ENCODE measurements around the gene PDGFRA.
"Not testable (repeated sequence)": the region's sequence is repeated elsewhere in the genome, so short reads cannot be mapped to it uniquely, and the experiment has no call there.

The PDGFRA gene

DNA sequence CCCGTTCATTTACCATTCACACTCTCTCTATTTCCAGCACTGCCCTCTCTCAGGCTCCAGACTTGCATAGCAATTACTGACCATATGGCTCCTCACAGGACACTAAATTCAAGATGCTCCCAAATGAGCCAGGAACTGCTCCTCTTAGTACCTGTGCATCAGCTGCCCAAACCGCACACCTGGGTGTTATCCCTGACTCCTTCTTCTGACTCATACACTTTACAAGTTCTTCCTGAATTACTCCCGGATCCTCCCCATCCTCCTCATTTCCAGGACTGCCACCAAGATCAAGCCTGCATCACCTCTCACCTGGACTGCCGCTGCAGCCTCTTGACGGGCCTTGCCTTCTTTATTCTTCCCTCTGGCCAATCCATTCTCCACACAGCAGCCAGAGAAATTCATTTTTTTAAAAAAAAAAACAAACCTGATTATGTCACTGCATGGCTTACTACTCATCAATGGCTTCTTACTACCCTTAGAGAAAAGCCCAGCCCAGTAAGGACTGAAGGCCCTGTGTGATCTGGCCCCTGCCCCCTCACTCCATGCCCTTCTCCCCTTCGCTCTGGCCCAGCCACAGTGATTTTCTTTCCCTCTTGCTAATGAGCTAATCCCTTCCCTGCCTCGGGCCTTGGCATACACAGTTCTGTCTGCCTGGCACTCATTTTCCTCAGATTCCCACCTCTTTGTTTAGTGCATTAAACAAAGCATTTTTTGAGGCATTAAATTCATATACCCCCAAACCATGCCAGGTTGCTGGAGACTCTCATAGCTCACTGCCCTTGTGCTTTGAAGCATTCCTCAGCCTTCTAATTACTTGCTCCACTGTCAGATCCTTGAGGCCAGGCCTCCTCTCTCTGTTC is 92.0 kb downstream of the PDGFRA start:
- H3K4me1 Mint-ChIP-seq, result no peaks in the 10 kb centered on the region
- DNase-seq (ENCODE audit: low spot score in 2 of 2), result no peak
- H3K4me3 Mint-ChIP-seq, result no peak overlapping the region
- no peak overlapping the region for H3K27ac Mint-ChIP-seq (ENCODE audit: low read depth)
- no peaks in the 10 kb centered on the region for H3K9me3 Mint-ChIP-seq
- no peaks in the 10 kb centered on the region for H3K27me3 Mint-ChIP-seq
- ATAC-seq (replicated peaks; ENCODE audit: extremely low read depth, poor library complexity, severe bottlenecking), result no peak
- H3K36me3 Mint-ChIP-seq (ENCODE audit: insufficient read depth), result no peaks in the 10 kb centered on the region

DNA sequence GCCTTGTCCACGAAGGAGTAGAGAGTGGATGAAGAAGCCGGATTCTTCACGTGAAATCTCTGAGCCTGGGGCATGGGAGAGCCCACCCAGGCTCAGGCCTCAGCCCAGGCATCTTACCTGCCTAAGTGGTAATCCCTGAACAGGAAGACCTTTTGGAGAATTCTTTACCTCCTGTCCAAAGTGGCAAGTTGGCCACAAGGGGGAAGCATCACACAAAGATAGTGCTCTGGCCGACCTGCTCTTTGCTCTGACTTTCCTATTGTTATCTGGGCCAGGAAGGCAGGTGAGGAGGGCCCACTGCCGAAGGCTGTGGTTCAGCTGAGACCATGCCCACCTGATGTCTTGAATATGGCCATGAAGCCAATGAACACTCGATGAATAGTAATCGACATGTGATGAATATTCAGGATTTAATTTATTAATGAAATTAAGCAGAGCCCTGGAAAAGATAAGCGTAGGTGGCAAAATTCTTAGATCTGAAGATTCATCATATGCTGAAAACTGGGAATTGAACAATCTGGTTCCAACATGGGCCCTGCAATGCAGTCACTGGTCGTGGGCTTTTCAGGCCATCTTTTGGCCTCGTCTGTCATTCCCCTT is 93.8 kb downstream of the PDGFRA start:
- DNase-seq (ENCODE audit: low spot score in 2 of 2) (no peak), ATAC-seq (replicated peaks; ENCODE audit: extremely low read depth, poor library complexity, severe bottlenecking) (no peak)
- Mint-ChIP-seq H3K9me3 (no peaks in the 10 kb centered on the region), H3K36me3 (ENCODE audit: insufficient read depth) (no peaks in the 10 kb centered on the region), H3K27ac (ENCODE audit: low read depth) (no peak overlapping the region), H3K4me1 (no peaks in the 10 kb centered on the region), H3K4me3 (no peak overlapping the region), H3K27me3 (no peaks in the 10 kb centered on the region)

DNA sequence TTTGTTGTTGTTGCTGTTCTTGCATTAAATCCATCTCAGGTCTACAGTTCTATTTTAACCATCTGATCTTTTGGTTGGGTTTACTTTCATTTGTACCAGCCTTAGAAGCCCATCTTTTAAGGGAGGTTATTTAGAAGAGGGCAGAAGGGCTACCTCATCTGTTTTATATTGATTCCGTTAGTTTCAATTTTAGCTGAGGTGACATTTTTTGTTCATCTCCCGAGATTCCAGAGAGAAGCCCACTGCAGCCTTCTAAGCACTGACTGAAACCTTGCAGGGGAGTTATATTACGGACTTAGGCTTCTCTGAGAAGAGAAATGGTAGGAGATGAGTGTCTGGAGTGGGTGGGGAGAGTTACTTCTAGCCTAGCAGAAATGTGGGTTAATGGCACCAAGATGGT is 101.8 kb downstream of the PDGFRA start:
- Mint-ChIP-seq H3K9me3 (peaks cover 5% of the 10 kb centered on the region), H3K4me3 (no peak overlapping the region), H3K27me3 (no peaks in the 10 kb centered on the region), H3K36me3 (ENCODE audit: insufficient read depth) (no peaks in the 10 kb centered on the region), H3K4me1 (no peaks in the 10 kb centered on the region), H3K27ac (ENCODE audit: low read depth) (no peak overlapping the region)
- ATAC-seq (replicated peaks; ENCODE audit: extremely low read depth, poor library complexity, severe bottlenecking), result no peak
- DNase-seq (ENCODE audit: low spot score in 2 of 2), result no peak

DNA sequence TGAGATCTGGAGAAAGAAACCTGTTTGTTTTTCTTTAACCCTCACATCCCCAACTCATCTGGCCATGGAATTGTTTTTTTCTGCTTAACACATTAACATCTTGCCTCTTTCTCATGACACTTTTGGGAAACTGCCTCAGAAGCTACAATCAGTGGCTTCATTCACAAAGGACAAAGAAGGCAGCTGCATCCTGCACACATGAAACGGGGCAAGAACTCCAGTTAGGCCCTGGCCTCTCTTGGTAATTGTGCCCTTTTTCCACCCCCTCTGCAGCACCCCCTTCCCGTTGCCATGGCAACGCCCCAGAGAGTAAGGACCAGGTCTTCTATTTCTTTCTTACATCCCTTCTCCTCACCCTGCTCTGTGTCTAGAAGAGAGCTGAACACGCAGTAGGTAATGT is 103.4 kb downstream of the PDGFRA start:
- Mint-ChIP-seq H3K27me3 (peaks cover 2% of the 10 kb centered on the region), H3K4me1 (no peaks in the 10 kb centered on the region), H3K4me3 (no peak overlapping the region), H3K9me3 (peaks cover 5% of the 10 kb centered on the region), H3K36me3 (ENCODE audit: insufficient read depth) (no peaks in the 10 kb centered on the region), H3K27ac (ENCODE audit: low read depth) (no peak overlapping the region)
- DNase-seq (ENCODE audit: low spot score in 2 of 2) (no peak), ATAC-seq (replicated peaks; ENCODE audit: extremely low read depth, poor library complexity, severe bottlenecking) (no peak)

DNA sequence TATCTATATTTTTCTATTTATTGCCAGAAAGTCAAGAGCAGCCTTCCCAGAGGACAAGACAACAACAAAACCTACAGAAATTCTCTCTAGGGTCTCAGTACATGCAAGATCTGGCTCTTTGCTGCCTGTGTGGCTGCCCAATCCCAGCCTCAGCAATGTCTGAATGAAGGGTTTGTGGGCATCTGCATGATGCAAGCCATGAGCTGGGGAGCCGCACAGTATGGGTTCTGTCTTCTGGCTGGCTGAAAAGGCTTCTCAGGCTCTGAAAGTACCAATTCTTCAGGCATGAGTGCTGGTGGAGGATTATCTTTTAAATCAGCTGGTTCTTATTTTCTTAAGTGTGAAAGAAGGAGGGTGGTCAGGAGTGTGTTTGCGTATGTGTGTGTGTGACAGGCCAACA is 104.6 kb downstream of the PDGFRA start:
- ATAC-seq (replicated peaks; ENCODE audit: extremely low read depth, poor library complexity, severe bottlenecking) (no peak), DNase-seq (ENCODE audit: low spot score in 2 of 2) (no peak)
- Mint-ChIP-seq H3K27ac (ENCODE audit: low read depth) (no peak overlapping the region), H3K36me3 (ENCODE audit: insufficient read depth) (no peaks in the 10 kb centered on the region), H3K4me3 (no peak overlapping the region), H3K4me1 (no peaks in the 10 kb centered on the region), H3K9me3 (peaks cover 5% of the 10 kb centered on the region), H3K27me3 (peaks cover 13% of the 10 kb centered on the region)

DNA sequence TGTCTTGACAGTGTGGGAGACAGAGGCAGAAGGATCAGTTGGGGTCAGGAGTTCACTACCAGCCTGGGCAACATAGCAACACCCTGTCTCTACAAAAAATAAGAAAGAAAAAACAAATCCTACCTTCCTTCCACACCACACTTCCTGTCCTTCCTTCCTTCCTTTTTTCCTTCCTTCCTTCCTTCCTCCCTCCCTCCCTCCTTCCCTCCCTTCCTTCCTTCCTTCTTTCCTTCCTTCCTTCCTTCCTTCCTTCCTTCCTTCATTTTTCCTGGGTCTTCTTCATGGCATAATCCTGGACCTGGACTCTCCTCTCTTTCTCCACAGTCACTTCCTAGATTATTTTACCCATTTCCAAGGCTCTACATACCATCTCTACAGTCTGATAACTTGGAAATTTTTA is 105.7 kb downstream of the PDGFRA start:
- H3K27me3 Mint-ChIP-seq, result peaks cover 13% of the 10 kb centered on the region
- not testable (repeated sequence) for H3K4me1 Mint-ChIP-seq; H3K27ac Mint-ChIP-seq (ENCODE audit: low read depth); H3K4me3 Mint-ChIP-seq; H3K9me3 Mint-ChIP-seq; H3K36me3 Mint-ChIP-seq (ENCODE audit: insufficient read depth); DNase-seq (ENCODE audit: low spot score in 2 of 2); ATAC-seq (replicated peaks; ENCODE audit: extremely low read depth, poor library complexity, severe bottlenecking)

DNA sequence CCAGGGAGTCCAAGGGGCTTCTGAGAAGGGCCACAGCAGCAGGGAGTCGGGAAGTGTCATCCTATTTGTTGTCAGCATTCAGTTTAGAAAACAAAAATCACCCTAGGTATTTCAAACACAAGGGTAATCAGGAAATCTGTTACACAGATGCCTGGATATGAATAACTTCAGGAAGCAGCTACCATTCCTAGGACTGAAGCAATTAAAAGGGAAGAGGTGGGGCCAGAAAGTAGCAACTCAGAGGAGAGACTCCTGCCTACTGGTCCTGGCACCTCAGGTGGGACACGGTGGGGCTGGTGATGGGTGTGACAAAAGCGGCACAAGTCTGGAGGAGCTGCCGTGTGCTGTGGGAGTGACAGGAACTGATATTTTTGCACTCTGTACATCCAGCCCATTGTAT is 107.9 kb downstream of the PDGFRA start:
- Mint-ChIP-seq H3K27ac (ENCODE audit: low read depth) (no peak overlapping the region), H3K4me3 (no peak overlapping the region), H3K4me1 (no peaks in the 10 kb centered on the region), H3K27me3 (peaks cover 13% of the 10 kb centered on the region), H3K9me3 (peaks cover 5% of the 10 kb centered on the region), H3K36me3 (ENCODE audit: insufficient read depth) (no peaks in the 10 kb centered on the region)
- ATAC-seq (replicated peaks; ENCODE audit: extremely low read depth, poor library complexity, severe bottlenecking) (no peak), DNase-seq (ENCODE audit: low spot score in 2 of 2) (no peak)

DNA sequence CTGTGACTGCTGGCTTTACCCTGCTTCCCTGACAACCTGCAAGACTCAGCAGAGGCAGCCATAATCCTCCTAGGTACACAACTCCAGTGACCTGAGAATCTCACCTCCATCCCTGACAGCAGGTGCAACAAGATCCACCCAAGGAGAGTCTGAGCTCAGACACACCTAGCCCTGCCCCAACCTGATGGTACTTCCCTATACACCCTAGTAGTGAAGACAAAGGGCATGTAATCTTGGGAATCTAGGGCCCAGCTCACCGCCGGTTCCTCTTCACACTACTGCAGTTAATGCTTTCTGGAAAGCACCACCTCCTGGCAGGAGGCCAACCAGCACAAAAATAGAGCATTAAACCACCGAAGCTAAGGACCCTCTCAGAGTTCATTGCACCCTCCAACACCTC is 113.0 kb downstream of the PDGFRA start:
- not testable (repeated sequence) for H3K4me3 Mint-ChIP-seq; ATAC-seq (replicated peaks; ENCODE audit: extremely low read depth, poor library complexity, severe bottlenecking); H3K27ac Mint-ChIP-seq (ENCODE audit: low read depth); H3K36me3 Mint-ChIP-seq (ENCODE audit: insufficient read depth); DNase-seq (ENCODE audit: low spot score in 2 of 2); H3K4me1 Mint-ChIP-seq; H3K9me3 Mint-ChIP-seq
- peaks cover 13% of the 10 kb centered on the region for H3K27me3 Mint-ChIP-seq

All from central memory CD8-positive, alpha-beta T cell (primary cell).